ENCODE results near the gene TBX2. TPM values are rescaled to one million over a fixed set of nuclear protein-coding genes. Genes with fewer than 3 reads are reported as not detected.

The TBX2 gene
- total and polyA plus RNA-seq, 2 donors from 2014 or later = 66.4 to 122 TPM

GRCh38 chr17:61408151-61409041 lies 8.8 kb downstream of the TBX2 start:
- FAIRE-seq (no peak), DNase-seq (peak in 4 of 5 donors; percentile 17 to 74 (median 48))
- H3K36me3 ChIP-seq (ENCODE audit: control insufficient read depth in 2 of 3, insufficient read depth in 3 of 3, low read length in 3 of 3) = peaks cover 0 to 16% (median 7%) of the 10 kb centered on the region in 3 donors
- peaks cover 0 to 27% (median 8%) of the 10 kb centered on the region in 3 donors for H3K4me1 ChIP-seq (ENCODE audit: control insufficient read depth in 2 of 3, insufficient read depth in 2 of 3, low read depth in 1 of 3, low read length in 3 of 3)
- H3K27ac ChIP-seq (ENCODE audit: low read depth in 2 of 2, low read length in 2 of 2) = peak overlapping the region; percentile 81 to 90
- H3K9ac ChIP-seq (ENCODE audit: low read length in 3 of 3) = peak overlapping the region; percentile 22 to 65 (median 43)
- H3K9me3 ChIP-seq (ENCODE audit: control insufficient read depth in 2 of 3, insufficient read depth in 1 of 3, low read length in 3 of 3) = no peaks in the 10 kb centered on the region
- peak overlapping the region in 2 of 3 donors; percentile 36 to 87 for H3K4me3 ChIP-seq (ENCODE audit: low read length in 3 of 3)
- no peak for TF ChIP-seq CTCF (IDR thresholded peaks at IDR 0.05; ENCODE audit: borderline replicate concordance, extremely low read depth, insufficient read depth)
- peaks cover 16% of the 10 kb centered on the region for H3K27me3 ChIP-seq (ENCODE audit: control insufficient read depth, insufficient read depth, low read length)
- intact Hi-C loops (cut with DNase I) = no loop called here

GRCh38 chr17:61409301-61410112 lies 9.9 kb downstream of the TBX2 start:
- peaks cover 0 to 10% (median 4%) of the 10 kb centered on the region in 3 donors for H3K36me3 ChIP-seq (ENCODE audit: control insufficient read depth in 2 of 3, insufficient read depth in 3 of 3, low read length in 3 of 3)
- peaks cover 0 to 23% (median 8%) of the 10 kb centered on the region in 3 donors for H3K4me1 ChIP-seq (ENCODE audit: control insufficient read depth in 2 of 3, insufficient read depth in 2 of 3, low read depth in 1 of 3, low read length in 3 of 3)
- peaks cover 10% of the 10 kb centered on the region for H3K27me3 ChIP-seq (ENCODE audit: control insufficient read depth, insufficient read depth, low read length)
- H3K9me3 ChIP-seq (ENCODE audit: control insufficient read depth in 2 of 3, insufficient read depth in 1 of 3, low read length in 3 of 3) = no peaks in the 10 kb centered on the region
- TF ChIP-seq CTCF (IDR thresholded peaks at IDR 0.05; ENCODE audit: borderline replicate concordance, extremely low read depth, insufficient read depth) = peak; percentile 58
- no peak for FAIRE-seq
- peak overlapping the region; percentile 93 to 94 for H3K27ac ChIP-seq (ENCODE audit: low read depth in 2 of 2, low read length in 2 of 2)
- peak overlapping the region in 2 of 3 donors; percentile 23 to 53 for H3K4me3 ChIP-seq (ENCODE audit: low read length in 3 of 3)
- peak overlapping the region in 1 of 3 donors; percentile 52 for H3K9ac ChIP-seq (ENCODE audit: low read length in 3 of 3)
- peak; percentile 62 to 90 (median 78) for DNase-seq
- intact Hi-C loops (cut with DNase I) = loop anchor here (10.0 kb wide), 1 partner anchor 435 kb away; no protein-coding TSS in a partner anchor

GRCh38 chr17:61410141-61411010 lies 10.7 kb downstream of the TBX2 start:
- Histone ChIP-seq H3K4me3 (ENCODE audit: low read length in 3 of 3) (peak overlapping the region; percentile 20 to 51 (median 44)), H3K9ac (ENCODE audit: low read length in 3 of 3) (peak overlapping the region; percentile 30 to 55 (median 52)), H3K4me1 (ENCODE audit: control insufficient read depth in 2 of 3, insufficient read depth in 2 of 3, low read depth in 1 of 3, low read length in 3 of 3) (peaks cover 0 to 23% (median 8%) of the 10 kb centered on the region in 3 donors), H3K27me3 (ENCODE audit: control insufficient read depth, insufficient read depth, low read length) (peaks cover 10% of the 10 kb centered on the region), H3K36me3 (ENCODE audit: control insufficient read depth in 2 of 3, insufficient read depth in 3 of 3, low read length in 3 of 3) (peaks cover 0 to 10% (median 4%) of the 10 kb centered on the region in 3 donors), H3K27ac (ENCODE audit: low read depth in 2 of 2, low read length in 2 of 2) (peak overlapping the region; percentile 93 to 94), H3K9me3 (ENCODE audit: control insufficient read depth in 2 of 3, insufficient read depth in 1 of 3, low read length in 3 of 3) (no peaks in the 10 kb centered on the region)
- TF ChIP-seq CTCF (IDR thresholded peaks at IDR 0.05; ENCODE audit: borderline replicate concordance, extremely low read depth, insufficient read depth) = peak; percentile 64
- DNase-seq (peak; percentile 88 to 94 (median 92)), FAIRE-seq (no peak)
- intact Hi-C loops (cut with DNase I) = loop anchor here (10.0 kb wide), 1 partner anchor 434 kb away; no protein-coding TSS in a partner anchor

Data from kidney (tissue), 14 donors.